ENCODE data around the gene AP1S3.

Gene AP1S3

DNA sequence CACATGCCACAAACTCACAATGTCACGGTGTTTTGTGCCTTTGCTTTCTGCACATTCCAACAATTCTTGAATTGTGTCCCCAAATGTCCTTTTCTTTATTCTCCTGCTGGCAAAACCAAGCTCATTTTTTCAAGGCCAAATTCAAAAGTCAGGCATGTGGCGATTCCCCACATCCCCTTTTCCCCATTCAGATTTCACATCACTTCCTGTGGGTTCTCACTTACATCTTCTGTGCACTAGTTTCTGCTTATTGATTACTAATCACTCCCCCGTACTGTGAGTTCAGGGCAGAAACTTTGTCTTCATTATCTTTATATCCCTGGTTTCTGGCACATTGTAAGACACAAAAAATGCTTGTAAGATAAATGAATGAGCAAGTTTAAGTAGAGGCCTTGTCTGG is 69.2 kb downstream of the AP1S3 start:
- no peaks in the 10 kb centered on the region for H3K79me2 ChIP-seq (ENCODE audit: insufficient read depth, low read length)
- H3K9me3 ChIP-seq (ENCODE audit: low read length) = no peaks in the 10 kb centered on the region
- peaks cover 46% of the 10 kb centered on the region for H3K36me3 ChIP-seq (ENCODE audit: insufficient read depth, low read length)
- H3K4me3 ChIP-seq (ENCODE audit: low read depth, low read length, poor library complexity, severe bottlenecking) = no peak overlapping the region
- no peaks in the 10 kb centered on the region for H3K9me2 ChIP-seq (ENCODE audit: low read depth, low read length)
- H3K4me1 ChIP-seq (ENCODE audit: insufficient read depth, low read length, severe bottlenecking) = no peaks in the 10 kb centered on the region
- H3F3A ChIP-seq (ENCODE audit: insufficient read depth, low read length) = no peaks in the 10 kb centered on the region
- no peak overlapping the region for H3K27ac ChIP-seq (ENCODE audit: low read depth, low read length, poor library complexity, severe bottlenecking)
- no peak for TF ChIP-seq EZH2 (IDR thresholded peaks at IDR 0.05; ENCODE audit: borderline replicate concordance, low read length)
- no peak for TF ChIP-seq CTCF (IDR thresholded peaks at IDR 0.05; ENCODE audit: low read length)
- H3K4me2 ChIP-seq (ENCODE audit: low read length) = no peak overlapping the region
- H4K20me1 ChIP-seq (ENCODE audit: insufficient read depth, low read length) = no peaks in the 10 kb centered on the region
- H2AFZ ChIP-seq (ENCODE audit: low read length) = no peak overlapping the region
- no peaks in the 10 kb centered on the region for H3K27me3 ChIP-seq (ENCODE audit: insufficient read depth, low read length)
- no peak overlapping the region for H3K9ac ChIP-seq (ENCODE audit: low read length)

- no peak for TF ChIP-seq CTCF (IDR thresholded peaks at IDR 0.05; ENCODE audit: low read length)
- no peak for TF ChIP-seq EZH2 (IDR thresholded peaks at IDR 0.05; ENCODE audit: borderline replicate concordance, low read length)
- Histone ChIP-seq H3K4me1 (ENCODE audit: insufficient read depth, low read length, severe bottlenecking) (no peaks in the 10 kb centered on the region), H3K4me3 (ENCODE audit: low read depth, low read length, poor library complexity, severe bottlenecking) (no peak overlapping the region), H3K27ac (ENCODE audit: low read depth, low read length, poor library complexity, severe bottlenecking) (no peak overlapping the region), H3K27me3 (ENCODE audit: insufficient read depth, low read length) (no peaks in the 10 kb centered on the region), H4K20me1 (ENCODE audit: insufficient read depth, low read length) (no peaks in the 10 kb centered on the region), H3K4me2 (ENCODE audit: low read length) (no peak overlapping the region), H3K9me3 (ENCODE audit: low read length) (no peaks in the 10 kb centered on the region), H3F3A (ENCODE audit: insufficient read depth, low read length) (no peaks in the 10 kb centered on the region), H3K79me2 (ENCODE audit: insufficient read depth, low read length) (no peaks in the 10 kb centered on the region), H3K36me3 (ENCODE audit: insufficient read depth, low read length) (peaks cover 45% of the 10 kb centered on the region), H2AFZ (ENCODE audit: low read length) (no peak overlapping the region), H3K9me2 (ENCODE audit: low read depth, low read length) (no peaks in the 10 kb centered on the region), H3K9ac (ENCODE audit: low read length) (no peak overlapping the region)
These were observed 70.0 kb downstream of the AP1S3 start for GRCh38 chr2:223767341-223767740.

DNA sequence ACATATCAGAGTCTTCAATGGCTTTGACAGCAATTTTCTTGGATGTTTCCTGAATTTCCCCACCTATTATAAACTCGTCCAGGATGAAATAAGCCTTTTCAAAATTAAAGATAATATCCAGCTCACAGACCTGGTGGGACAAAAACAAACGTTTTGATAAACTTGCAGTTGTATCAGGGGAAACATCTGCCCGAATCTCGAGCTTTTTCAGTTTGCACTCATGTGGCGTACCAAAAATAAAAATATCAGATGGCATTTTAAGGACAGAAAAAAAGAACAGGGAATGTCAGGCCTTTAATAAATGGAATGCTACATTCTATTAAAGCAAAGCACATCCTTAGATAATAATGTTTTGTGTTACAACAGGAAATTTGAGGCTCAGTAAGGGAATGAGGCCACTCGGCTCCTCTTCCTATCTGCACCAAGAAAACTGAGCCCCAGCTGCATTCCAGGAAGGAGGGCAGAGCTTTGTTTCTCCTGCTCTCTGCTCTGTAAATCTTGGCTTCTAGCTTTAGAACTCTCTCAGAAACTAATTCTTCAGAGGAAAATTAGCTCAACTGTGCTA is 72.1 kb downstream of the AP1S3 start:
- Histone ChIP-seq H3K27me3 (ENCODE audit: insufficient read depth, low read length) (no peaks in the 10 kb centered on the region), H3K27ac (ENCODE audit: low read depth, low read length, poor library complexity, severe bottlenecking) (no peak overlapping the region), H3K79me2 (ENCODE audit: insufficient read depth, low read length) (no peaks in the 10 kb centered on the region), H3K36me3 (ENCODE audit: insufficient read depth, low read length) (peaks cover 49% of the 10 kb centered on the region), H3K9me2 (ENCODE audit: low read depth, low read length) (no peaks in the 10 kb centered on the region), H2AFZ (ENCODE audit: low read length) (no peak overlapping the region), H3K9me3 (ENCODE audit: low read length) (no peaks in the 10 kb centered on the region), H3K4me2 (ENCODE audit: low read length) (no peak overlapping the region), H3F3A (ENCODE audit: insufficient read depth, low read length) (no peaks in the 10 kb centered on the region), H3K9ac (ENCODE audit: low read length) (no peak overlapping the region), H3K4me1 (ENCODE audit: insufficient read depth, low read length, severe bottlenecking) (no peaks in the 10 kb centered on the region), H3K4me3 (ENCODE audit: low read depth, low read length, poor library complexity, severe bottlenecking) (no peak overlapping the region), H4K20me1 (ENCODE audit: insufficient read depth, low read length) (no peaks in the 10 kb centered on the region)
- TF ChIP-seq CTCF (IDR thresholded peaks at IDR 0.05; ENCODE audit: low read length) (no peak), EZH2 (IDR thresholded peaks at IDR 0.05; ENCODE audit: borderline replicate concordance, low read length) (no peak)
